GM18907 (cell line): ENCODE data around the gene ANXA3.
A peak's percentile ranks its signal among the peaks of the same experiment; 100 is the strongest.
"Not testable (repeated sequence)": the region's sequence is repeated elsewhere in the genome, so short reads cannot be mapped to it uniquely, and the experiment has no call there.

ENCODE experiments used
- ATAC-seq: cut with Tn5 transposase; IDR thresholded peaks from one replicate; pipeline ENCODE4 v1.9.1; 2021; ENCODE audit warnings: mild to moderate bottlenecking, moderate library complexity; ENCODE audit not compliant: unreplicated experiment

Gene ANXA3

DNA sequence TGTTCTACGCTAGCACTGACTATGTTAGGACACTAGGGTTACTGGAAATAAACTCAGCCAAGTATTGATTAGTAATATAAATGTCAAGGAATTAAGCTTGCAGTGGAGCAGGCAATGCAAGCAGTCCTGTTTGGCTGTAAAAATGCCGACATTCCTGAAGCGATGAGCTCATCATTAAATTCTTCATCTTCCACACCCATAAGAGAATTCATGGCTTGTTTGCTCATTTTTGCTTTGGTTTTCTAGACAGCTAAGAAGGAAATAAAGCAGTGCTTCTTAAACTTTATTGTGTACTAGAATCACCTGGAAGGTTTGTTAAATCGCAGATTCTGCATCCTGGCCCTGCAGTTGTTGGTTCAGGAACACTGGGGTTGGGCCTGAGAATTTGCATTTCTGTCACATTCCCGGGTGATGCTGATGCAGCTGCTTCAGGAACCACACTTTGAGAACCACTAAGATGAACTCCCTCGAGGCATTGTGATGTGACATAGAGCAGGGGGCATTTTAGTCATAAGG, 17.8 kb downstream of the ANXA3 start:
- ATAC-seq, result no peak

DNA sequence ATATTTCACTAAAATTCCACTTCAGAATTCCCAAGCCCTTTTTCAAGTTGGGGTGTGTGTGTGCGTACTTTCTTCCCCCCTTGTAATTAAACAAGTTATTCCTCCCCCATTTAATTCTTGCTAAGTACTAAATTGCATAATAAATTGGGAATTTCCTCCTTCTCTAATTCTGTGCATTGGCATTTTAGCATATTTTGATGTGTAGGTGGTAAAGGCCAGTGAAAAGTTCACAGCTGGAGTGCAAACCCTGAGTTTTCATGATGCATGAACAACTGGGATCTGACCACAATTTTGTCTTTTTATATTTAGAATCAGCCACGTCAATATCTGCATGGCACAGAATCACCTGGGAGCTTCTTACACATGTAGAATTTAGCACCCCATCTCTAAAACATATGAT, 18.5 kb downstream of the ANXA3 start:
- no peak for ATAC-seq

DNA sequence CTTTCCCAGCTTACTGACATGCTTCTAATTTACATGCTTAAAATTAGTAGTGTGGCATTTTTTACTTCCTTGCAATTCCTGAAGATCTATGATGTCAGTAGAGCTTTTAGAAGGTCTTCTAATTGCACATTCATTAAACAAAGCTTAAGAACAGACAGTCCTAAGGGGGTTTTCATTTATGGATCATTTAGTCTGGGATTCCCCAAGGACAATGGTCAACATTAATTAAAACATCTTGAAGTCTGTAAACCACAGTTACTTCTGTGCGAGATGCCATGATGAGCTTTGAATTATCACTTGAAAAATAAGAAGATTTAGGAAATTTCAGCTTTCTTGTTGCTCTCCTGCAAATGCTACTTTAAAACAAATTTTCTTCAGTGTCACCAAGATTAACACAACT, 20.2 kb downstream of the ANXA3 start:
- no peak for ATAC-seq

DNA sequence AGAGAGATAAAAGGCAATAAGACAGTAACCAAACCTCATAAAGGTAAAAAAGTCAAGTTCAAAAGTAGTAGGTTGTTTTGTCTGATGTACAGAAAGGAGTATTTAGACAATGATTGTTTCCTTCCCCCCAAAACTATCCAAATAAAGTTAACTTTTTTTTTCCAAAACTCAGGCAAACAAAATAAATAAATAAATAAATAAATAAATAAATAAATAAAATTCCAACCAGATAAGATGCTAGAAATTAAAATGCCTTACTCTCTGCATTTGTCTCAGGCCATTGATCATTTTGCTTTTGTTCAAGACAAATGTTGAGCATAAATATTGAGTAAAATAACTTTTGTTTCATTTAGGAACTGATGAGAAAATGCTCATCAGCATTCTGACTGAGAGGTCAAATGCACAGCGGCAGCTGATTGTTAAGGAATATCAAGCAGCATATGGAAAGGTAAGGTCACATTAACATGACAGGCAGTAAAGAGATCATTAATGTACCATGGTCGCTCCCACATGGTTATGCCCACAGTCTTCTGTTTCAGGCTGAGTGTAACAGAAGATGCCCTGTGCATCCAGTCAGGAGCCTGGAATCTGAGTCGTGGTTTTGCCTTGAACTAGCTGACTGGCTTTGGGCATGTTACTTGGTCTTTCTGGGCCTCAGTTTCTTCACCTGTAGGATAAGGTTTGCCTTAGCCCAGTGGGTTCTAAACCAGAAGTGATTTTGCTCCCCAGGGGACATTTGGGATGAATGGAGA, 27.3 kb downstream of the ANXA3 start:
- no peak for ATAC-seq

DNA sequence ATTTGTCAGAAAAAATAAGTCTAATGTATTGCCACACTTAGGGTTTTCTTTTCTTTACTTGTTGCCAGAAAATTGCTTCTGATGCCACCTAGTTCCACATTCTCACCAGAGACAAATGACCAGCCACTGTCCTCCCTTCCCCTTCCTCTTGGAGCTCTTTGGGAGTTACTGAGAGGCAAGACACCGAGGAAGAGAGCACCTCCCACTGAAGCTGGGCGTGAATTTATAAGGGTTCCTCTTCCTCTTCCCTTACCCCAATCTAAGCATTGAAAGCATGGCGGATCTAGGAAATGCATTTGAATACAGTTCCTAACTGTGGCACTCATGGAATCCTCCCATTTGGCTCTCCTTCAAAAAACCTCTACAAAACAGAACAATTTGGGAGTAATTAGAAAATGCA, 30.0 kb downstream of the ANXA3 start:
- no peak for ATAC-seq

DNA sequence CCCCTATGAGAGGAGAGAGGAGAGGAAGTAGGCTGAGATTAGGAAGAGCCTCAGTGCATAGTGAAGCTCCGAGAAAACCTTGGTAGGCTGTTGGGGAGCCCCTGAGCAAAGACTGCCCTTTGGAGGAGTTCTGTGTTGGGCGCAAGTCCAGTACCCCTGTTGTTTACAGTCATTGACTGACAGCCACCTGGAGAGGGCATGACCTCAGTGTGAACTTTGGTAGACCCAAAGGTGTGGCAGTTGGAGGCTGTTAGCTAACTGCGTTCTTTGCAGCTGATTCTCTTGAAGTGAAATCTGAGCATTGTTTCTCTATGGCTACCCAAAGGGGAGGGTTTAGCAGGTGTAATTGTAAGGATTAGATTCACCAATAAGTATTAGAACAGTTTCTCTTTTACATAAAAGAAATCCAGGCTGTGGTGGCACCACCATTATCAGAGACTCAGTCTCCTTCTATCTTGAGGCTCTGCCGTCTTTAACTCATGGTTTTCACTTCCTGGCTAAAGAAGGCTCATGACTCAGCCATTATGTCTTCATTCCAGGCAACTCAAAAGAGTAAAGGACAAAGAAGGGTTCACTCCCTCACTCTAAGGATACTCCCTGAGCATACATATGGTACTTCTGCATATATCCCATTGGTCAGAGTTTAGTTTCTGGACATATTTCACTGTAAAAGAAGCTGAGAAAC, 33.4 kb downstream of the ANXA3 start:
- ATAC-seq, result no peak

DNA sequence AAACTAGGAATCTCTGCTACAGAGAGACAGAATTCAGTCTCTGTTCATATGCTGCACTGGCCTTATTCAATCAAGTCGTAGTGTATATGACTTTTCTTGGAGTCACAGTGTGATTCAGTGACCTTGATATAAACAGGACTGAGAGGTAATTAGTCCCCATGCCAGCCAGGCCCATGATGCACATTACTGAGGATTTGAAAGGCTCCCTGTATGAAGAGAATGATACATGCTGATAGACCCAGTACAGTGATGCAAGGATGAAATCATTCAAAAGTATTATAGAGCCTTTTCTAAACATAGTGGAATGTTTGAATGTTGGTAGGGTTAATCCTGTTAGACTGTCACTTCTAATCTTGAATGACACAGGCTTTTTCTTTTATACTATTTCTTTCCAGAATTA, 34.1 kb downstream of the ANXA3 start:
- ATAC-seq, result no peak

DNA sequence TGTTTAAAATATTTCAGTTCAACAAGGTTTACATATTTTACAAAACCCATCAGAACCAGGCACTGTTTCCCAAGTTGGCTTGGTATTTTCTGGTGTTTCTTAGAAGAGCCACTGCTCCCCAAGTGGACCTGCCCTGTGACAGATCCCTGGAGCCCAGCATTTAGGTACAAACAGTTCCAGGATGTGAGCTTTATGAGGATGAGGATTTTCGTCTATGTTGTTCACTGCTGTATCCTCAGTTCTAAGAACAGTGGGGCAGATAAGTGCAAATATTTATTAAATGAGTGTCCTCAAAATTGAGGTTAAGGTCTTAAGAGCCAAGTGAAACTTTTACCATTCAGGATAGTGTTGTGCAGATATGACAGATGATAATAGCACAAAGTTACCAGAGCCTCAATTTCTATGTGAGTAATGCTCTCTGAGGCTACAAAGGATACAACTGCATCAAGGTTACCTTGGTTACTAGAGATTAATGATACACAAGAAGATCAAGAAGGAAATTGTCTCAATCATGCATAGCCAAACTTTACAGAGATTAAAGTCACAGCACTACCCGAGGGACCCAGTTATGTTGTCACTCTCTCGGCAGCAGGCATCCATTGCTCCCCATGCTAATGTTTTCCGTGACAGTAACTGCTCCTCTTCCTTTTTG, 37.5 kb downstream of the ANXA3 start:
- peak; percentile 50 for ATAC-seq

DNA sequence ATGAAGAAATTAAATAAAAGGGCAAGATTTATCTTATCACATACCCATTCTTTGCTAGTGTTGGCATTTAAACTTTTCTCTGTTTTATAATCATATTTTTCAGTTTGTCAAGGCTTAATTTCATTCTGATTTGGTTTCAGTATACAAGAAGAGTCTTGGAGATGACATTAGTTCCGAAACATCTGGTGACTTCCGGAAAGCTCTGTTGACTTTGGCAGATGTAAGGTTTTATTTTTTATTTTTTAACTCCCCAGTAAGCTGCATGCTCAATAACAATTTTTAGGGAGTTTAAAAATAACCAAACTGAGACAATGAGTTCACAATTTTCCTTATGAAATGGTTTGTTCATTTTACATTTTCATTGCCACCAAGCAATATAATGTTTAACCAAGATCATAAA, 39.8 kb downstream of the ANXA3 start:
- ATAC-seq, result no peak

DNA sequence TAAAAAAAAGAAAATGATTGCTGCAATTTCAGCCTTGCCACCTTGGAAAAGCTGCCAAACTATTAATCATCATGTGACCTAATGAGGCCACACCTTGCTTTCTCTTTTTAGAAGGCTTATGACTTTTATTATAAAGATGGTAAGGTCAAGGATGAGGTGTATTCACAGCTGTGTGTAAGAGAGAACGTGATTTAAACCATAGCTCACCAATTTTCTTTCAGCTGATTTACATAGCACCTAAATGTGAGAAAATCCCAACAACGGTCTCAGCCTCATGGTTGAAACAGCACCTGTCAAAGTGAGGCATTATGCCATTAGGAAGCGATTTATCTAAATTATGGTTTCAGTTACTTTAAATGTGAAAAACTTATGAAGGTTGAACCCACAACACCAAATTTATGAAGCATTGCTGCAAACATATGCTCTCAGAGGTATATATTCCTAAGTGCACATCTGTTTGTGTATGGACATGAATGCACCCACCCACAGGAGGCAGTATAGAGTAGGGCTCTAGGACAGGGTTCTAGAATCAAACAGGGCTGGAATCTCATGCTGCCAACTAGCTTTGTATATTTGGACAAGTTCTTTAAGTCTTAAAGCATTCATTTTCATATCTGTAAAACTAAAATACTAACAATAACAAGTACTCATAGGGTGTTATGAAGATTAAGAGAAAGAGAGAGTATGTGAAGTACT, 40.7 kb downstream of the ANXA3 start:
- ATAC-seq, result no peak

DNA sequence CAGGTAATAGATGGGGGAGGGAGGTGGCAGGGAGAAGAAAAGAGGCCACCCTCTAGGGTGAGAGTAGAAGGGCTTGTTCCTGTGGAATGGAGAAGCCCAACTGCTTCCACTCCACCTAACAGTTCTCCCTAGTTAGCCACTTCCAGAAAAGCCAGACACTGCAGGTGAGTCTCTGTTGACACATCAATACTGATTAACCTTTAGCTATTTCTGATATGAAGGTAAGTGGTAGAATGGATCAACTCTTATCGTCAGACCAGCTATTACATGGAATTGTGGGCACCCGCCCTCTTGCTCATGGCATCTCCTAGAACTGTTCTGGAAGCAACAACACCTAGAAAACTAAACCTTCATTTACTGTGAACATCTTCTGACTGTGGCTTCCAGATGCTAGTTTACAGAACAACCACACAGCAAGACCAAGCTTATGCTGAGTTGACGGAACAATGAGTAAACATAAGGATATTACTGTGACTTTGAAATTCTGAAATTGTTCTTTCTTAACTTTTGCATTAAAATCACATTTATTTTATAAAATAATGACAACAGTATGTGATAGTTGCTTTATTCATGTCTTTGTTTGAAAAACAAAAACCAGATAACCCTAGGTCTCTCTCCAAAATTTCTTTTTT, 44.7 kb downstream of the ANXA3 start:
- no peak for ATAC-seq

DNA sequence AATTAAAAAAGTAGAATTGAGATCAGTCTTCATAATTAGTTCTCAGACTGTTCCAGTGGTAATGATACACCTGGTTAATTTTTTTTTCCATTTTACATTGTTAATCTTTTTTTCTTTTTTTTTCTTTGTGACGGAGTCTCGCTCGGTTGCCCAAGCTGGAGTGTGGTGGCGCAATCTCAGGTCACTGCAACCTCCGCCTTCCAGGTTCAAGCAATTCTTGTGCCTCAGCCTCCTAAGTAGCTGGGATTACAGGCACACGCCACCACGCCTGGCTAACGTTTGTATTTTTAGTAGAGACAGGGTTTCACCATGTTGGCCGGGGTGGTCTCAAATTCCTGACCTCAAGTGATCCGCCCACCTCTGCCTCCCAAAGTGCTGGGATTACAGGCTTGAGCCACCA, 46.9 kb downstream of the ANXA3 start:
- not testable (repeated sequence) for ATAC-seq

DNA sequence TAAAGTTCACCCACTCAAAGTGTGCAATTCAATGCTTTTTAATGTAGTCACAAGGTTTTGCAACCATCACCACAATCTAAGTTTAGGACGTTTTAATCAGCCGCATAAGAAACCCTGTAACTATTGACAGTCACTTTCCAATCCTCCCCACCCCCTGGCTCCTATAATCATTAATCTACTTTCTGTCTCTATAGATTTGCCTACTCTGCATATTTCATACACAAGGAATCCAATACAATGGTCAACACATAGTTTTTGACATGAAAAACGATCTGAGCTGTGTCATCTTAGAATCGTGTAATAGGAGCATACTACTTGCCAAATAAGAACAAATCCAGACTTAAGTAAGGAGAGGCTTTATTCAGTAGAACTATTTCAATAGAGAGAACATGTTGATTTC, 47.6 kb downstream of the ANXA3 start:
- ATAC-seq, result no peak

DNA sequence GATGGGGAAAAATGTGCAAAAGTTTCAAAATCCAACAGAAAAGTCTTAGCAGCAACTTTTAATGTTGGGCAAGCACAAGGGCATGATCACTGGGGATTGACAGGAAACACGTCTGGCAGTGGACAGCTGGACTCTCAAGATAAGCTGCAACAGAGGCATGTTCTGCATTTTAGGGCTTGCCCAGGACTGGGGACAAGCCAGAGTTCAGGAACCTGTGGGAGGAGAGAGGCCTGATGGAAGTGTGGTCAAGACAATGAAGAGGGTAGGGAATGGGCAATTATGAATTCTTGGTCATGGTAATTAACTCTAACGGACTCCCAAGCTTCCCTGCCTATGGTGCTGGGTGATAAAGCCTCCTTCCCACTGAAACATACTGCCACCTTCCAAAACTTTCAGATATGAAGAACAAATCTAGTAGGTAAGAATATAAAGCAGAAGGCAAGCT, 48.4 kb downstream of the ANXA3 start:
- no peak for ATAC-seq

DNA sequence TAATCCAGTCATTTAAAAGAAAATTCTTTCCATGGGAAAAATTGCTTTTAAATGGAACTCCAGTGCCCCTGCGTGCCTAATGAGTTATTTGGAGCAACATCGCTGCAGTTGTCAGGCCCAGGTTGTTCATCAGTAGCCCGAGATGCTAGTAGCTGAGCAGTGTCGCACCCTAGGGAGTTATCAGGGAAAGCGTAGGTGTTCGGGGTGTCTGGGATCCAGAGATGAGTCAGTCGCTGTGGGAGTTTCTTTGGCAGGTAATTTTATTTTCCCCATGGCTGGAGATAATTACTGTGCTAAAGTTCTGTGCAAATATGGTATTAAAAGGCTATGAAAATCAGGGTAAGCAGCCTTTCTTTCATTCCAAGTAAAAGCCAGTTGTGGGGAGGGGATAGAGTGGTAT, 49.4 kb downstream of the ANXA3 start:
- ATAC-seq, result peak; percentile 79

DNA sequence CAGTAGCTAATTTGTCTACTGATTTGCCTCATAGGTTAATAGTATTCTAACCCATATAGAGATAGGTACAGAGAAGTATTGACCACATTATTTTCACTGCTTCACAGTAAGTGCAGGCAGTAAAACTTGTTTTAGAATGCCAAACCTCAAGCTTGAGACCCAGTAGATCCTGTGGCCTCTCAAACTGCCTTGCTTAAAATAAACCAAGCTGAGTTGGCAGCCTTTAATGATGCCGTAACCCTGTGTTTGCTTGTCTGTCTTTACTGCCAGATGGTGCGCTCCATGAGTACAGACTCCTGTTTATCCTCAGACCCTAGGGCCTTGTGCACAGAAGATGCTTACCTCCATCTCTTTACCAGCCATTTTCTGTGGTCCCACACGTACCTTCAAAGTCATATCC, 50.8 kb downstream of the ANXA3 start:
- no peak for ATAC-seq

DNA sequence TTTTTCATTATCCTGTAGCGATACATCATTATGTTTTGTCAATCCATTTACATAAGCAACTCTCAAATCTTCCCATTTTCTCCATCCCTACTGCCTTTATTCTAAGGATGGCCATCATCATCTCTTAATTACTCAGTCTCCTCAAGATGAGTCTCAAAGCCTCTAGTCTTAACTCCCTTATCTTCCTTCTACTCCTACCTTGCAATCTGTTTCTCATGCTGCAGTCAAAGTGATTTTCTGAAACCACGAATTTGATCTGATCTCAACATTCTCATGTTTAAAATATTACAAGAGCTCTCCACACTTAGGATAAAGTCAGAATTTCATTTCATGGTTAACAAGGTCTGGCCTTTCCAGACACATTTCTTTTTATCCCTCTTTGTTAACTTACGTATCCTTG, 51.8 kb downstream of the ANXA3 start:
- no peak for ATAC-seq

DNA sequence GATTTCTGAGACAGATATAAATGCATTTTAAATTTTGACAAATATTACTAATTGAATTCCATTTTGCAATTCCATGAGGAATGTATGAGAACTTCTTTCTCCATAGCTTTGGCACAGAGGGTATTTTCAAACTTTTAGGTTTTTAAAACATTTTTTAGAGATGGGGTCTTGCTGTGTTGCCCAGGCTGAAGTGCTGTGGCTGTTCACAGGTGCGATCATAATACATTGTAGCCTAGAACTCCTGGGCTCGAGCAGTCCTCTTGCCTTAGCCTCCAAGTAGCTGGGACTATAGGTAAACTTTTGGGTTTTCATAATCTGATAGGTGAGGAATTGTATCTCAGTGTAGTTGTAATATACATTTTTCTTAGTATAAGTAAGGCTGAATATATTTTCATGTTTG, 53.4 kb downstream of the ANXA3 start:
- ATAC-seq, result no peak

DNA sequence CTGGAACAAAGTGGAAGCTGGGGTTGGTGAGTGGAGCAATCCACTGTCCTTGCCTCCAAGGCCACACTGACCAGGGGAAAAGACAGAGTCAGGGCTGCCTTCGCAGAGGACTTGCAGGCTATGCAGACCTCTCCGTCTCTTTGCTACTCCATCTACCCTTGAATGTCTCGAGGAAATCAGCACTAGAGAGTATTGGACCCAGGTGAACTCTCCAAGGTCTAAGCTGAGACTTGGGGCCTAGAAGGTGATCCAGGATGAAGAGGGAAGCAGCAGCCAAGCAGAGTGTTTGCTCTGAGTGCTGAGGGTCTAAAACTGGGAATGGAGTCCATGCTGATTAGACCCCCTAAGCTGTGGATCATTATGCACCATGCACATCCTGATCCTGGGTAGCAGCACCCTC, 54.5 kb downstream of the ANXA3 start:
- no peak for ATAC-seq

DNA sequence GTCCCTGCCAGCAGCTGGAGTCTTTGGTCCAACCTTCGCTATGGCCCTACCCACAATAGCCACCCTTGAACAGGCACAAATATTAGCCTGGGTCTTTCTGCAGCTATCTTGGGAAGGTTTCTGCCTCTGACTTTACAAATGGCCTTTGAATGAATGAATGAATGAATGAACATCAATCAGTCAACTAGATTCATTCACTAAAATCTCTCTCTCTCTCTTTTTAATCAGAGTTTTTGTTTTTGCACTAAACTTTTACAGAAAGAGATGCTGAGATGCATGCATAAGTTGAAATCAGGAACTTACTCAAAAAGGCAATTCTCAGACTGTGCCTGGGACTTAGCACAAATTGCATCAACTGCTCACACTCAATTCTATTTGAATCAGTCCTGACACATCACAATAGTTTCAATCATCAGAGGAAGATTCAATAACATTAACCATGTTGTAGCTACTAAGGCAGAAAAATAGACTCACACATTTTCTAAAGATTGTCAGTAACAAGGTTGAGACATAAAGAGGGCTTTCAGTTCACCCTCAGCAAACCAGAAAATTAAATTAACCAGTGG, 55.0 kb downstream of the ANXA3 start:
- no peak for ATAC-seq

DNA sequence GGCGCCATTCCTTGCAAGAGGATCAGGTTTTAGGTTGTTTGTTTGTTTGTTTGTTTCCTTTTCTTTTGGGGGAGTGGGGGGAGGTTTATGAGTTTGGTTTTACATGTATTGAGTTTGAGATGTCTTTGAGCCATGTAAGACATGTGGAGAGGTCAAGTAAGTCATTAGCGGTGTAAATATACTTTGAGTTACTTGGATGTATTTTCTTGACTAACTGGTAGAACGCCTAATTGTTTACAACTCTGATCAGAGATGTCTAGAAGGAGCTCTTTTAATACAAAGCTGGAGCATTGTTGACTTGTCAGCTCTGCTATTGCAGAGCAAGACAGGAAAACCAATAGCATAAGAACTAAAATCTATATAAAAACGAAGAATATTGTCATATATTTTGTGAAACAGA, 57.1 kb downstream of the ANXA3 start:
- no peak for ATAC-seq
